Stimulated activated naive CD4-positive, alpha-beta T cell (primary cell): ENCODE measurements around the gene ANXA6.
A peak's percentile ranks its signal among the peaks of the same experiment; 100 is the strongest.

ENCODE experiments used
- DNase-seq, 6 experiments: peaks; one replicate each; lab custom pipeline; 2025; lab: John Stamatoyannopoulos, UW

Gene ANXA6

DNA sequence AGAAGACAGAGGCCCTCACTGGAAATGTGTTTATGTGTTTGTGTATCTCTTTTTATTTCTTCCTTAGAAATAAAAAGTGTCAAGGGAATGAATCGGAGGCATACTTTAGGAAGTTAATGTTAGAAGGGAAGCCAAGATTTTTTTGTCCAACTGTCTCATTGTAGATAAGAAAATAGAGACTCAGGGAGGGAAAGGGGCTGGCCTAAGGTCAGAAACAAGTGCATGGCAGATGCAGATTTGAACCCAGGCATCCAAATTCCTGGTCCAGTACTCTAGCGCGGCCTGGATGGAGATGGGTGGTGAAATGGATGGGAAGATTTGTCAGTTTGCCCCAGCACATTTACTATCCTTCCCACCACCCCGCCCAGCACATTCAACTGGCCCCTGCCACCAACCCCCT, 56.9 kb downstream of the ANXA6 start:
- DNase-seq, result no peak

GRCh38 chr5:151098768-151099121, 58.8 kb downstream of the ANXA6 start:
- DNase-seq, result no peak

GRCh38 chr5:151097820-151098767, 59.5 kb downstream of the ANXA6 start:
- no peak for DNase-seq

DNA sequence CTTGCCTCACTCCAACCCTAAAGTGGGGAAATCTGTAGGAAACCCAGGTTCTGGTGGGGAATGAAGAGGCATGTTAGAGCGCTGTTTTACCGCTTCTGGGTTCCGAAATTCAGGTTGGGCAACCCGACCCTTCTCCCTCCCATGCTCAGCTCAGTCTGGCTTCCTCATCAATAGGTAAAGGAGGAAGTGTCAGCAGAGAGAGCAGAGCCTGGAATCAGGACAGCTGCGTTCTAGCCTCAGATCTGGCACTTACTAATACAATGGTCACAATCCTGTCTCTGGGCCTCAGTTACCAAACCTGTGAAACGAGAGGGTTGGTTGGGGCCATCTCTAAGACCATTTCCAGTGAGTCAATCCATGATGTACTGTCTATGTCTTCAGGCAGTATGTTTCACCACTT, 60.5 kb downstream of the ANXA6 start:
- no peak for DNase-seq

- no peak for DNase-seq
These were observed 61.6 kb downstream of the ANXA6 start for GRCh38 chr5:151096001-151096373.

DNA sequence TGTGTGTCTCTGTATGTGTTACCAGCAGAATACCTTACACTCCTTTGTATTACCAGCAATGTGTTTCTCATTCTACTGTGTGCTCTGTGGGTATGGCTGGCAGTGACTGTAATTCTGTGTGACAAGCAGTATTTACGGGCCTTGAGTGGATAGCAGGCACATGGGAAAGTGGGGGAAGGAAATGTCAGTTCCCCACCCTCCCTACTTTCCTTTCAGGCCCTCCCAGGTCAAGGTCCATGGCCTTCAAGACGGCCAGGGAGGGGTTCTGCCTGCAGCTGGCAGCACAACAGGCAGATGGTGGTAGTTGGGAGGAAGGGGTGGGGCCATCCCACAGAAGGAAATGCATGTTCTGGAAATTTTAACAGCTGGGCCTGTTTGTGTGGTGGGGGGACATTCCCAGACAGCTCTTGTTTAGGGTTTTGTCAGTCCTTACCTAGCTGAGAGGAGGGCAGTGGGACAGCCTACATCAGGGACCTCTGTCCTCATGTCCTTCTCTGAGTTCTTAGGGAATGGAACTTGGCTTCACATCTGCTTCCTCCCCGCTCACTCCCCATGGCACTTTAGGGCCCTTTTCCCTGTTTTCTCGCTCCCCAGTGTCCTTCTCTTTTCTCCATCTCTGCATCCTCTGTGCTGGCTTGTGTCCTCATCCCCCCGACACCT, 62.1 kb downstream of the ANXA6 start:
- no peak for DNase-seq

GRCh38 chr5:151094852-151095245, 62.7 kb downstream of the ANXA6 start:
- DNase-seq, result no peak

DNA sequence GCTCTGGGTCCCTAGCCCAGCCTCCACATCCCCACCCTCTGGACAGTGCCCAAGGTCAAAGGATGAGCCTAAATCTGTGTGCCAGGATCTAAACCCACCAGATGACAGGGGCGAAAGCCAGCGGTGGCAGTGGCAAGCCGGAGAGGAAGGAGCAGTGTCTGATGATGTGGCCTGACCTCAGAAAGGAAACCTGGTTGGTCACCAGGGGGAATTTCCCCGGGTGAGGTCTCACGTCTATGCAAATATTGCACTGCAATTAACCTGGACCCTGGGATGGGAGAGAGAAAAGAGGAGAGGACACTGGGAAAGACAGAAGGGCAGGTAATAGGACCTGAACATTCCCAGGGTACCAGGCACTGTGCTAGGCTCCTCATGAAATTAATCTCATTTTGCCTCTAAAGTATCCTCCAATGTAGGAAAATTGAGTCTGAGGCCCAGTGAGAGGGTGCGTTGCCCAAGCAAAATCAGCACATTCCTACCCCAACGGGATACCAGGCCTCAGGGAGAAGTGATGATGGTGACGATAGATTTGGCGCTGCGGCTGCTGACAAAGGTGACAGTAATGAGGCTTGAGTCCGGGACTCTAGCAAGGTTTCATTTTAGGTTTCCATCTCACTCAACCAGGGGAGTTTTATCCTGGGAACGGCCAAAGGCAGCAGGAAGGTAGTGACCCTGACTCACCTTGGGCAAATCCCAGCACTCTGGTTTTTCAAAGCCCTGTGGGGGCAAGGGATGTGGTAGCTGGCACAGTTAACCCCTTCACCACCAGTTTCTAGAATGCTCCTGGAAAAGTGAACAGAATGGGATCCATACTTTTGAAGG, 63.3 kb downstream of the ANXA6 start:
- DNase-seq, result no peak

DNA sequence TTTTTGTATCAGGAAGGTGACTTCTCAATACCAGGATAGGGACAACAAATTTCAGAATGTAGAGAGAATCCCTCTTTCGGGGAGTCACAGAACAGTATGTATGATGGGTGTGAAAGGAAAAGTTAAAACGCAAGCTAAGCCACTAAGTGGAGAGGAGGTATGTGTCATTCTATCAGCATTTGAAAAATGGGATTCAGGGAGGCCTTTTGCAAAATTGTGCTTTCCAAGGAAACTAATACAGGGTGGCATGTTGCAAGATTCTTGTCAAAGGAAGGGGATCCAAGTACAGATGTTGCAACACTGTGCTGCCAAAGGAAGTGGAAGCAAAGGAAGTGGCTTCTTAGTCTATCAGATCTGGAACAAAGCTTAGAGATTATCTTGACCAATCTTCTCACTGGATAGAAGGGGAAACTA, 64.1 kb downstream of the ANXA6 start:
- DNase-seq, result no peak

- no peak for DNase-seq
These were observed 64.8 kb downstream of the ANXA6 start for GRCh38 chr5:151092762-151093161.

GRCh38 chr5:151089726-151090125, 67.9 kb downstream of the ANXA6 start:
- no peak for DNase-seq

GRCh38 chr5:151088986-151089385, 68.6 kb downstream of the ANXA6 start:
- no peak for DNase-seq

GRCh38 chr5:151087486-151087885, 70.1 kb downstream of the ANXA6 start:
- no peak for DNase-seq

- peak; percentile 6 to 50 (median 30) for DNase-seq
These were observed 70.6 kb downstream of the ANXA6 start for GRCh38 chr5:151086905-151087360.

GRCh38 chr5:151086192-151086869, 71.2 kb downstream of the ANXA6 start:
- DNase-seq, result no peak

- DNase-seq, result no peak
These were observed 72.0 kb downstream of the ANXA6 start for GRCh38 chr5:151085517-151086041.

DNA sequence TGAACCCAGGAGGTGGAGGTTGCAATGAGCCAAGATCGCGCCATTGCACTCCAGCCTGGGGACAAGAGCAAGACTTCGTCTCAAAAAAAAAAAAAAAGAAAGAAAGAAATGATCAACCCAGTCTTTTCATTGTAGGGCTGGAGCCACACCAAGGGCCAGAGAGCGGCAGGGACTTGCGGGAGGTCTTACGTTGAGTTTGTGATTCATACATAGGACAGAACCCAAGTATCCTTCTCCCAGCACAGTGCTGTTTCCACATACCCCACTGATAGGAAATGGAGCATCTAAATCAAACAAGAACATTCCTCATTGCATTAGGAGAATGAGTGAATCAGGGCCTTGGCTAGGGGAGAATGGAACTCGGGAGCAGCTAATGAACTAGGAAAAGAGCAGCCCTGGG, 73.2 kb downstream of the ANXA6 start:
- no peak for DNase-seq

DNA sequence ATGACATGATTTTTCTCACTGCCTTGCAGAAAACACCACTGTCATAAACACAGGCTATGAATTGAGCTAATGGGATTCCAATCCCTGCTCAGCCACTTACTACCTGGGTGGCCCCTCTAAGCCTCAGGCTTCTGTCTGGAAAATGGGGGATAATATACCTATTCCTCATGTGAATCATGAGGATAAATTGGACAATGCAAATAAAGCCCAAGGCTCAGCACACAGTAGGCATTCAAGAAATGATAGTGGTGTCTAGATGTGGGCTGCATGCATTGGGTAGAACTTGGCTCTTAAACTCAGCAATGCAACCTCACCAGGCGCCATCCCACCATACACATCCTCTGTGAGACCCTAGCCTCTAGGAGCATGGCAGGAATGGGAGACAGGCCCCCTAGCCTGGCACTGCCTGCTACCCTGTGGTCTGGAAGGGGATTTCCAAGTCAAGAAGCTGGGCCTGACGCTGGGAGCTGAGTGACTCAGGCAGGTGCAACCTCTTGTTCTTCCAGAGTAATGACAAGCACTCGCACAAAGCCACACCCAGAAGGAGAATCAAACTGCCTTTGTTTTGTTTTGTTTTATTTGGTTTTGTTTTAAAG, 74.4 kb downstream of the ANXA6 start:
- peak in 2 of 6 experiments; percentile 13 to 34 for DNase-seq

DNA sequence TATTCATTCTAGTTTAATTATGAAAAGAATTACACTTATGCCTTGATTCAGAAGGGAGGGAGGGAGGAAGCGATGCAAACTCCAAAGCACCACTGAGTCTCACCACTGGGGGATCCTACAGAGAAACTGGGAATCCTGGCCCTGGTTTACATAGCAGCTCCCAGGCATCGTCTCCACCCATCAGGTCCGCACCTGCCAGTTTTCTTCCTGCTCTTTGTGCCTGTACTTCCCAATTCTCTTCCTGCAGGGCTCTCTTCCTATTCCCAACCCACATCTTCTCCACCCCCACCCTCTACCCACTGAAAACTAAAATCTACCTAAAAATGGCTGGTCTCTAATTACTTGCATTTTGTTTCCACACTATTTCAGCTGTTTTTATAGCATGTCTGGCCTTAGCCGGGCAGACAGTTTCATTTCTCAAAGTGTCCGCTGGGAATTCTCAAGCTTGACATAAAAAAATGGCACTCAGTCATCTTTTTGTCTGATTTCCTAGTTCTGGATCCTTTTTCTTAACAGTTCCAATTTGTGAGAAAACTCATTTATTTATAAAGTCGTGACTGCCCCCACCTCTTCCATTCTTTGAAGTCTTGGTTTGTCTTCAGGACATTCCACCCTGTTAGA, 75.2 kb downstream of the ANXA6 start:
- DNase-seq, result no peak

- no peak for DNase-seq
These were observed 75.9 kb downstream of the ANXA6 start for GRCh38 chr5:151081431-151082281.
